ENCODE results near the gene RNF217.
A peak's percentile ranks its signal among the peaks of the same experiment; 100 is the strongest.
"Not testable (repeated sequence)": the region's sequence is repeated elsewhere in the genome, so short reads cannot be mapped to it uniquely, and the experiment has no call there.

The RNF217 gene

DNA sequence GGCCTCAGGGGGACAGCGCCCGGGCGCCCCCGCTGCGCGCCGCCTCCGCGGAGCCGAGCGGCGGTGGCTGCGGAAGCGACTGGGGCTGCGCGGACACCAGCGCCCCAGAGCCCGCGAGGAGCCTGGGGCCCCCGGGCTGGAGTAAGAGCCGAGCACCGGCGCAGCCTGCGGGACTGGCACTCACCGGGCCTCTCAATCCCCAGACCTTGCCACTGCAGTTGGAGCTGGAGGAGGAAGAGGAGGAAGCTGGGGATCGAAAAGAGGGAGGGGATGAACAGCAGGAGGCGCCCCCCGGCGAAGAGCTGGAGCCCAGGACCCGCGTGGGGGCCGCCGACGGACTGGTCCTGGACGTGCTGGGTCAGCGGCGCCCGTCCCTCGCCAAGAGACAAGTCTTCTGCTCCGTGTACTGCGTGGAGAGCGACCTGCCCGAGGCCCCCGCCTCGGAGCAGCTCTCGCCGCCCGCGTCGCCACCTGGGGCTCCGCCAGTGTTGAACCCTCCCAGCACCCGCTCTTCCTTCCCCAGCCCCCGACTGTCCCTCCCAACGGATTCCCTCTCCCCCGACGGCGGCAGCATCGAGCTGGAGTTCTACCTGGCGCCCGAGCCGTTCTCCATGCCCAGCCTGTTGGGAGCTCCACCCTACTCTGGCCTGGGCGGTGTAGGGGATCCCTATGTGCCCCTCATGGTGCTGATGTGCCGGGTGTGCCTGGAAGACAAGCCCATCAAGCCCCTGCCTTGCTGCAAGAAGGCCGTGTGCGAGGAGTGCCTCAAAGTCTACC lies 590 bp downstream of the RNF217 start:
- Histone ChIP-seq H2AFZ (ENCODE audit: low read length, unreplicated experiment) (peak overlapping the region; percentile 69), H3K27ac (ENCODE audit: low read depth, low read length) (peak overlapping the region; percentile 80), H3K4me1 (ENCODE audit: control insufficient read depth, insufficient read depth, low read length, unreplicated experiment) (peaks cover 44% of the 10 kb centered on the region), H3K36me3 (ENCODE audit: insufficient read depth, low read length) (0 out of 2 replicates have a peak, but pooled peaks cover 7% of the 10 kb centered on the region), H3K27me3 (ENCODE audit: insufficient read depth, low read length) (no peaks in the 10 kb centered on the region), H3K79me2 (ENCODE audit: control insufficient read depth, insufficient read depth, low read length, unreplicated experiment) (peaks cover 54% of the 10 kb centered on the region), H3K4me3 (ENCODE audit: low read depth, low read length) (peak overlapping the region; percentile 82)

DNA sequence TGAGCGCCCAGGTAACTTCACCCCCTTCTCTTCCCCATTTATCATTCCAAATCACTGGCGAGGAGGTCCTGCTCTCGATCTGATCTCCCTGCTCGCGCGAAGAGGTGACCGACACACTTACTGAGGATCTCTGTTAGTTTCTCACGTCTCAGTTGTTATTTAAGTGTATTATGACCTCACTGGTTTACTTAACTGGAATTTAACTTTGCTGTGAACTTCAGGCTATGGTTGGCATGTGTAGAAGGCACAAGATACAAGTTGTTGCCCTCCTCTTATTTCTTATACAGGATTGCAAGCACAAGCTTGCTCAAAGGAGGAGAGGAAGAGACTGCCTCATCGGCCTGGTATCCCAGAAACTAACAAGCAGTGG lies 1.2 kb downstream of the RNF217 start:
- H3K27me3 ChIP-seq (ENCODE audit: insufficient read depth, low read length), result no peaks in the 10 kb centered on the region
- H3K36me3 ChIP-seq (ENCODE audit: insufficient read depth, low read length), result 0 out of 2 replicates have a peak, but pooled peaks cover 8% of the 10 kb centered on the region
- peaks cover 44% of the 10 kb centered on the region for H3K4me1 ChIP-seq (ENCODE audit: control insufficient read depth, insufficient read depth, low read length, unreplicated experiment)
- H3K79me2 ChIP-seq (ENCODE audit: control insufficient read depth, insufficient read depth, low read length, unreplicated experiment), result peaks cover 60% of the 10 kb centered on the region
- peak overlapping the region; percentile 80 for H3K27ac ChIP-seq (ENCODE audit: low read depth, low read length)
- H2AFZ ChIP-seq (ENCODE audit: low read length, unreplicated experiment), result peak overlapping the region; percentile 69
- H3K4me3 ChIP-seq (ENCODE audit: low read depth, low read length), result peak overlapping the region; percentile 82

DNA sequence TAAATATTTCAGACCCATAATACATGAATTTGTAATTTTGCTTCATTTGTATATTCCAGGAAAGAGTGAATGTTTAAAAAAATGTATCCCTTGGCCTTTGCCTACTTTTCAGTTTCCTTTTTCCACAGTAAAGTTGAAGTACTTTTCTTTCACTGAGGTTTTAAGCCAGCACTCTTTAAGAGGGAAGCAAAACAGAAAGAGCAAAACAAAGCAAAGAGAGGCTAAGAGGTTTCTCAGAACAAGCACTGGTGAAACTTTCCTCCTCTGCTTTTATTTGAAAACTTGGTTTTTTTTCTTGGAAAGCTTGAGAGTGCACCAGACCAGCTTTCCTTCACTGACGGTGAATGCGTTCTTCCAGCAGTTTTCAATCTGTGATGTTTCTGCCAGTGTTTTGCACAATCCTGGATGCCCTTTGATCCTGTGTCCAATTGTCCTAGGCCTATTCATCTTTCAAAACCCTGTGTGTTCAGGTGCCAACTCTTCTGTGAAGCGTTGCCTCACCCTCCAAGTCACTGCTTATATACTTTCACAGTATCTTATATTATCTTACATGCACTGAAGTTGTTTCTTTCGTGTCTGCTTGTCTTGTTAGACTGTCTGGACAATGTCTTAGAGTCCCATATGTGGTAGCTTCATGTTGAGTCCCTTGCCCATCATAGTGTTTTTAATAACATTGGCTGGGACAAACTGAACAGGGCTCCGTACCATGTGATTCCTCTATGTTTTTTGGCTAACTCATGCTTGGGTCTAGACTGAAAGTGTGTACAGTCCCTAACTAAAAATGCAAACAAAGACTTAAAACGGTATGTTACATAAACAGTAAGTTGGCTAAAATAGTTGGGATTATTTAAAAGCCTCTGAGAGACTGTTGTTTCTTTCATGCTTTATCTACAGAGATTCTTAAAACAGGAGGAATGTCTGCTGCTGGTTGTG lies 1.9 kb downstream of the RNF217 start:
- no peaks in the 10 kb centered on the region for H3K27me3 ChIP-seq (ENCODE audit: insufficient read depth, low read length)
- H3K79me2 ChIP-seq (ENCODE audit: control insufficient read depth, insufficient read depth, low read length, unreplicated experiment), result peaks cover 66% of the 10 kb centered on the region
- H3K4me3 ChIP-seq (ENCODE audit: low read depth, low read length), result peak overlapping the region; percentile 82
- peak overlapping the region; percentile 80 for H3K27ac ChIP-seq (ENCODE audit: low read depth, low read length)
- peaks cover 47% of the 10 kb centered on the region for H3K4me1 ChIP-seq (ENCODE audit: control insufficient read depth, insufficient read depth, low read length, unreplicated experiment)
- H2AFZ ChIP-seq (ENCODE audit: low read length, unreplicated experiment), result no peak overlapping the region
- 0 out of 2 replicates have a peak, but pooled peaks cover 12% of the 10 kb centered on the region for H3K36me3 ChIP-seq (ENCODE audit: insufficient read depth, low read length)

DNA sequence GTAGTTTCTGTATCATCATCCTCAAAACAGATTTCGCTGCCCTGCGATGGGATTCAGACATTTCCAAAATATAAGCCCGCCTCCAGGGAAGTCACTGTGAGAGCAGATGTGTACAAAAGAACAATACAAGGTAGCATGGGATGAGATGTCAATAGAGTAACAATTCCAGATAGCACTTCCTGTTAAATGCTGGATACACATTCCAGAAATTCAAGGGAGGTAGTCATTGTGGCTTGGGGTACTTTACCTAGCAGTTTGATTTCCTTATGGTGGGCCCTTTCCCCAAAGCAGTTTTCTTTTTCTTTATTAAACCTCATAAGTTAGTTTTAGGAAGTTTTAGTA lies 2.5 kb downstream of the RNF217 start:
- no peak overlapping the region for H2AFZ ChIP-seq (ENCODE audit: low read length, unreplicated experiment)
- H3K27me3 ChIP-seq (ENCODE audit: insufficient read depth, low read length), result no peaks in the 10 kb centered on the region
- H3K4me3 ChIP-seq (ENCODE audit: low read depth, low read length), result peak overlapping the region; percentile 82
- peaks cover 71% of the 10 kb centered on the region for H3K79me2 ChIP-seq (ENCODE audit: control insufficient read depth, insufficient read depth, low read length, unreplicated experiment)
- H3K27ac ChIP-seq (ENCODE audit: low read depth, low read length), result peak overlapping the region; percentile 80
- peaks cover 44% of the 10 kb centered on the region for H3K4me1 ChIP-seq (ENCODE audit: control insufficient read depth, insufficient read depth, low read length, unreplicated experiment)
- H3K36me3 ChIP-seq (ENCODE audit: insufficient read depth, low read length), result 0 out of 2 replicates have a peak, but pooled peaks cover 12% of the 10 kb centered on the region

DNA sequence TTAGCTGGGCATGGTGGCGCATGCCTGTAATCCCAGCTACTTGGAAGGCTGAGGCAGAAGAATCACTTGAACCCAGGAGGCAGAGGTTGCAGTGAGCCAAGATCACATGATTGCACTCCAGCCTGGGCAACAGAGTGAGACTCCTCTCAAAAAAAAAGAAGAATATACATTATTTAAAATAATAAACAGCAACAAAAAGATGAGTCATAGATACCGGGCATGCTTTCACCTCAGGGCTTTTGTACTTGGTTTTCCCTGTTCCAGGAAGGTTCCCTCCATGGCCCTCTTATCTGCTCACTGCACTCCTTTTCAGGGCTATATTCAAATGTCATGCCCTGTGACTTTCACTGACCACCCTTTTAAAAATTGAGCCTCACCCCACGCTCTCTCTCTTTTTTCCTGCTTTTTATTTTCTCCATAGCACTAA lies 3.2 kb downstream of the RNF217 start:
- Histone ChIP-seq H3K4me3 (ENCODE audit: low read depth, low read length) (peak overlapping the region; percentile 82), H3K36me3 (ENCODE audit: insufficient read depth, low read length) (0 out of 2 replicates have a peak, but pooled peaks cover 12% of the 10 kb centered on the region), H3K4me1 (ENCODE audit: control insufficient read depth, insufficient read depth, low read length, unreplicated experiment) (peaks cover 47% of the 10 kb centered on the region), H3K79me2 (ENCODE audit: control insufficient read depth, insufficient read depth, low read length, unreplicated experiment) (peaks cover 78% of the 10 kb centered on the region)
- H3K27me3 ChIP-seq (ENCODE audit: insufficient read depth, low read length); H3K27ac ChIP-seq (ENCODE audit: low read depth, low read length); H2AFZ ChIP-seq (ENCODE audit: low read length, unreplicated experiment): not testable (repeated sequence)

DNA sequence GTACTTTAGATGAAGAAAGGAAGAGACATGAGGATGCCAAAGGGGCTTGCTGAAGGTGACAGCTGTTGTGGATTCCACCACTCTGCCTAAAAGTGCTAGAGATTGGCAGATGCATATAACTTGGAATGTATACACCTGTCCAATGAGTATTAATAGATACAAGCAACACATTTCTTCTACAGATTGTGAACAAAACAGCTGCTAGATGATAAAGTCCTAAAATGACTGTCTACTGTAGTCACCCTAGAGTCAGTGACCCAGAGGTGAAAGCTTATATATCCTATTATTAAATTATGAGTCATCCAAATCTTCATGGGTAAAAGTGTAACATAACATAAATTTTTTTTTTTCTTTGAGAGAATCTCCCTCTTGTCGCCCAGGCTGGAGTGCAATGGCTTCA lies 5.2 kb downstream of the RNF217 start:
- H3K4me1 ChIP-seq (ENCODE audit: control insufficient read depth, insufficient read depth, low read length, unreplicated experiment), result peaks cover 45% of the 10 kb centered on the region
- peaks cover 24% of the 10 kb centered on the region for H3K36me3 ChIP-seq (ENCODE audit: insufficient read depth, low read length)
- H3K4me3 ChIP-seq (ENCODE audit: low read depth, low read length), result no peak overlapping the region
- H2AFZ ChIP-seq (ENCODE audit: low read length, unreplicated experiment), result no peak overlapping the region
- H3K79me2 ChIP-seq (ENCODE audit: control insufficient read depth, insufficient read depth, low read length, unreplicated experiment), result peaks cover 89% of the 10 kb centered on the region
- no peaks in the 10 kb centered on the region for H3K27me3 ChIP-seq (ENCODE audit: insufficient read depth, low read length)
- H3K27ac ChIP-seq (ENCODE audit: low read depth, low read length), result no peak overlapping the region

GRCh38 chr6:124968401-124968800 lies 6.2 kb downstream of the RNF217 start:
- peaks cover 33% of the 10 kb centered on the region for H3K36me3 ChIP-seq (ENCODE audit: insufficient read depth, low read length)
- H3K4me3 ChIP-seq (ENCODE audit: low read depth, low read length), result no peak overlapping the region
- peaks cover 45% of the 10 kb centered on the region for H3K4me1 ChIP-seq (ENCODE audit: control insufficient read depth, insufficient read depth, low read length, unreplicated experiment)
- H3K79me2 ChIP-seq (ENCODE audit: control insufficient read depth, insufficient read depth, low read length, unreplicated experiment), result peaks cover 88% of the 10 kb centered on the region
- no peak overlapping the region for H2AFZ ChIP-seq (ENCODE audit: low read length, unreplicated experiment)
- no peaks in the 10 kb centered on the region for H3K27me3 ChIP-seq (ENCODE audit: insufficient read depth, low read length)
- no peak overlapping the region for H3K27ac ChIP-seq (ENCODE audit: low read depth, low read length)

GRCh38 chr6:124970243-124970642 lies 8.0 kb downstream of the RNF217 start:
- Histone ChIP-seq H2AFZ (ENCODE audit: low read length, unreplicated experiment) (no peak overlapping the region), H3K27ac (ENCODE audit: low read depth, low read length) (no peak overlapping the region), H3K36me3 (ENCODE audit: insufficient read depth, low read length) (peaks cover 49% of the 10 kb centered on the region), H3K4me3 (ENCODE audit: low read depth, low read length) (no peak overlapping the region), H3K4me1 (ENCODE audit: control insufficient read depth, insufficient read depth, low read length, unreplicated experiment) (peaks cover 52% of the 10 kb centered on the region), H3K79me2 (ENCODE audit: control insufficient read depth, insufficient read depth, low read length, unreplicated experiment) (peaks cover 85% of the 10 kb centered on the region), H3K27me3 (ENCODE audit: insufficient read depth, low read length) (no peaks in the 10 kb centered on the region)

DNA sequence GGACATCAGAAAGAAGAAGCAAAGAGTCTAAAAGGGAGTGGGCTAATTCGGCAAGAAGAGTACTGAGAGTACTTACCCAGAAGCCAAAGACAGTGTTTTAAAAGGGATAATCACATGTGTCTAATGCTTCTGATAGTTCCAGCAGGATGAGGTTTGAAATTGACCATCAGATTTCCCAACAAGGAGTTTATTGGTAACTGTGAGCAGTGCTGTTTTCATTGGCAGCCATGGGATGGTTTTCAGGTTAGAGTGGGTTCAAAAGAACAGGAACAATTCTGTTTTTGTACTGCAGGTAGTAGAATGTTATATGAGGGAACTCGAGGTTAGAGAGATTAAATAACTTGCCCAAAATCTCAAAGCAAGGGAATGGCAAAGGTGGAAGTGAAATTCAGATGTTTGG lies 8.5 kb downstream of the RNF217 start:
- Histone ChIP-seq H3K36me3 (ENCODE audit: insufficient read depth, low read length) (peaks cover 51% of the 10 kb centered on the region), H2AFZ (ENCODE audit: low read length, unreplicated experiment) (no peak overlapping the region), H3K27me3 (ENCODE audit: insufficient read depth, low read length) (no peaks in the 10 kb centered on the region), H3K4me1 (ENCODE audit: control insufficient read depth, insufficient read depth, low read length, unreplicated experiment) (peaks cover 49% of the 10 kb centered on the region), H3K79me2 (ENCODE audit: control insufficient read depth, insufficient read depth, low read length, unreplicated experiment) (peaks cover 87% of the 10 kb centered on the region), H3K27ac (ENCODE audit: low read depth, low read length) (no peak overlapping the region), H3K4me3 (ENCODE audit: low read depth, low read length) (no peak overlapping the region)

DNA sequence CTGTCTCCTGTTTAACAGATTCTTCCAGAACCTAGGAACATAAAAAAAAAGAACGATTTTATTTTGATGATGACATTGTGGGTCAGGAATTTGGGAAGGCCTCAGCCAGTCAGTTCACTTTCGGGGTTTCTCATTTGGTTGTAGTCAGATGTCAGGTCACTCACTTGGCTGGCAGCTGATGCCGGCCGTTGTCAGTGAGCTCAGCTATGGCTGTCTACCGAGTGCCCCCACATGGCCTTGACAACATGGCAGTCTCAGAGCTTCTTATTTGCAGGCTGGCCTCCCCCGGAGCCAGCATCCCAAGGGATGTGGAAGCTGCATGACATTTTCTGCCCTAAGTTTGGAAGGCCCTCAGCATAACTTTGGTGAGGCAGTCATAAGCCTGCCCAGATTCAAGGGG lies 11.5 kb downstream of the RNF217 start:
- H3K4me3 ChIP-seq (ENCODE audit: low read depth, low read length), result no peak overlapping the region
- peaks cover 29% of the 10 kb centered on the region for H3K4me1 ChIP-seq (ENCODE audit: control insufficient read depth, insufficient read depth, low read length, unreplicated experiment)
- H3K79me2 ChIP-seq (ENCODE audit: control insufficient read depth, insufficient read depth, low read length, unreplicated experiment), result peaks cover 74% of the 10 kb centered on the region
- peaks cover 59% of the 10 kb centered on the region for H3K36me3 ChIP-seq (ENCODE audit: insufficient read depth, low read length)
- H3K27ac ChIP-seq (ENCODE audit: low read depth, low read length), result no peak overlapping the region
- H3K27me3 ChIP-seq (ENCODE audit: insufficient read depth, low read length), result no peaks in the 10 kb centered on the region
- H2AFZ ChIP-seq (ENCODE audit: low read length, unreplicated experiment), result no peak overlapping the region
